Frontal cortex (tissue), 4 donors: Measurements from ENCODE around the gene GRB10. TPM values are rescaled to one million over a fixed set of nuclear protein-coding genes. Genes with fewer than 3 reads are reported as not detected.

ENCODE experiments used
- DNase-seq, 2 donors: peaks; one replicate each; pipeline ENCODE4 v3.0.0; 2012; ENCODE audit warnings: low spot score in 2 of 2
- FAIRE-seq: peaks from 2 replicates; lab custom pipeline; 2012; peaks lifted over from hg19 to GRCh38; lab: Jason Lieb, UNC
- total RNA-seq: library from RNA; depleted of rRNA; stranded (reverse); fragments of >200 nt; gene quantifications from one replicate; pipeline ENCODE4 v1.2.3, GENCODE V29; 2014
- donor health status: control.
- donor health status: control.
- donor health status: control.

The GRB10 gene
- total RNA-seq, 1 donor from 2014 or later = 48.5 TPM

GRCh38 chr7:50679218-50680007 is 103.3 kb downstream of the GRB10 start:
- DNase-seq = peak; percentile 21 to 46
- peak; percentile 8 for FAIRE-seq

- DNase-seq = no peak
- no peak for FAIRE-seq
These were observed 104.1 kb downstream of the GRB10 start for GRCh38 chr7:50678586-50678985.

- FAIRE-seq (no peak), DNase-seq (no peak)
These were observed 105.1 kb downstream of the GRB10 start for GRCh38 chr7:50677638-50677996.

GRCh38 chr7:50676740-50677637 is 105.7 kb downstream of the GRB10 start:
- FAIRE-seq (no peak), DNase-seq (no peak)

- no peak for FAIRE-seq
- DNase-seq = no peak
These were observed 106.6 kb downstream of the GRB10 start for GRCh38 chr7:50676079-50676478.

- FAIRE-seq (no peak), DNase-seq (no peak)
These were observed 107.5 kb downstream of the GRB10 start for GRCh38 chr7:50674896-50675835.

- no peak for DNase-seq
- FAIRE-seq = no peak
These were observed 108.4 kb downstream of the GRB10 start for GRCh38 chr7:50674299-50674698.

- FAIRE-seq = no peak
- no peak for DNase-seq
These were observed 109.6 kb downstream of the GRB10 start for GRCh38 chr7:50673096-50673495.

- FAIRE-seq = no peak
- no peak for DNase-seq
These were observed 110.7 kb downstream of the GRB10 start for GRCh38 chr7:50672045-50672444.

- DNase-seq (no peak), FAIRE-seq (no peak)
These were observed 111.3 kb downstream of the GRB10 start for GRCh38 chr7:50671386-50671785.

- FAIRE-seq = no peak
- DNase-seq = no peak
These were observed 112.8 kb downstream of the GRB10 start for GRCh38 chr7:50669890-50670289.

GRCh38 chr7:50667789-50668226 is 114.9 kb downstream of the GRB10 start:
- FAIRE-seq = no peak
- DNase-seq = no peak

GRCh38 chr7:50667338-50667737 is 115.4 kb downstream of the GRB10 start:
- no peak for FAIRE-seq

GRCh38 chr7:50666124-50666496 is 116.6 kb downstream of the GRB10 start:
- FAIRE-seq (no peak), DNase-seq (no peak)

More at GRCh38 chr7:50667338-50667737, 115.4 kb downstream of the GRB10 start:
- DNase-seq = no peak

GRCh38 chr7:50665403-50666123 is 117.1 kb downstream of the GRB10 start:
- FAIRE-seq (no peak), DNase-seq (no peak)

- FAIRE-seq = no peak
- DNase-seq = no peak
These were observed 117.8 kb downstream of the GRB10 start for GRCh38 chr7:50664937-50665336.

- FAIRE-seq (no peak), DNase-seq (no peak)
These were observed 118.2 kb downstream of the GRB10 start for GRCh38 chr7:50664461-50664922.

GRCh38 chr7:50663396-50664102 is 119.1 kb downstream of the GRB10 start:
- no peak for FAIRE-seq

GRCh38 chr7:50662996-50663395 is 119.7 kb downstream of the GRB10 start:
- no peak for DNase-seq
- no peak for FAIRE-seq

More at GRCh38 chr7:50663396-50664102, 119.1 kb downstream of the GRB10 start:
- DNase-seq = no peak
